Astrocyte of the cerebellum (primary cell): ENCODE measurements around the gene MT4.
A peak's percentile ranks its signal among the peaks of the same experiment; 100 is the strongest.

Source experiments
- DNase-seq: peaks from one replicate; pipeline ENCODE4 v3.0.0-alpha.2; 2011; ENCODE audit warnings: low read depth
- H3K4me3 ChIP-seq: 2 replicates; pipeline ENCODE4 v1.5.1; 2011; ENCODE audit warnings: mild to moderate bottlenecking, low read depth, low read length, moderate library complexity
- in situ Hi-C: cut with HindIII; loops from 2 replicates; pipeline ENCODE4 v1.10.0; 2017; ENCODE audit warnings: low sequenced_read_pairs
- TF ChIP-seq, protein P1 (sequence below): IDR thresholded peaks from 2 replicates; pipeline ENCODE4 v1.5.1; 2012; ENCODE audit warnings: low read length, low read depth, moderate library complexity, mild to moderate bottlenecking; ENCODE audit errors: missing control alignments

Gene MT4

GRCh38 chr16:56564793-56565477 lies at the start of gene MT4:
TSS of gene MT4 (plus strand) at chr16:56565073. CDS start at chr16:56565129, 56 bp downstream.
- TF ChIP-seq, protein P1, sequence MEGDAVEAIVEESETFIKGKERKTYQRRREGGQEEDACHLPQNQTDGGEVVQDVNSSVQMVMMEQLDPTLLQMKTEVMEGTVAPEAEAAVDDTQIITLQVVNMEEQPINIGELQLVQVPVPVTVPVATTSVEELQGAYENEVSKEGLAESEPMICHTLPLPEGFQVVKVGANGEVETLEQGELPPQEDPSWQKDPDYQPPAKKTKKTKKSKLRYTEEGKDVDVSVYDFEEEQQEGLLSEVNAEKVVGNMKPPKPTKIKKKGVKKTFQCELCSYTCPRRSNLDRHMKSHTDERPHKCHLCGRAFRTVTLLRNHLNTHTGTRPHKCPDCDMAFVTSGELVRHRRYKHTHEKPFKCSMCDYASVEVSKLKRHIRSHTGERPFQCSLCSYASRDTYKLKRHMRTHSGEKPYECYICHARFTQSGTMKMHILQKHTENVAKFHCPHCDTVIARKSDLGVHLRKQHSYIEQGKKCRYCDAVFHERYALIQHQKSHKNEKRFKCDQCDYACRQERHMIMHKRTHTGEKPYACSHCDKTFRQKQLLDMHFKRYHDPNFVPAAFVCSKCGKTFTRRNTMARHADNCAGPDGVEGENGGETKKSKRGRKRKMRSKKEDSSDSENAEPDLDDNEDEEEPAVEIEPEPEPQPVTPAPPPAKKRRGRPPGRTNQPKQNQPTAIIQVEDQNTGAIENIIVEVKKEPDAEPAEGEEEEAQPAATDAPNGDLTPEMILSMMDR, result no peak
- no peak for DNase-seq
- in situ Hi-C loops, result no loop called here
- no peak within 1 kb of the TSS for H3K4me3 ChIP-seq

GRCh38 chr16:56515665-56516064 lies 49.2 kb upstream of the MT4 start:
- no peak overlapping the region for H3K4me3 ChIP-seq
- in situ Hi-C loops, result no loop called here
- TF ChIP-seq, protein P1, result no peak
- no peak for DNase-seq

DNA sequence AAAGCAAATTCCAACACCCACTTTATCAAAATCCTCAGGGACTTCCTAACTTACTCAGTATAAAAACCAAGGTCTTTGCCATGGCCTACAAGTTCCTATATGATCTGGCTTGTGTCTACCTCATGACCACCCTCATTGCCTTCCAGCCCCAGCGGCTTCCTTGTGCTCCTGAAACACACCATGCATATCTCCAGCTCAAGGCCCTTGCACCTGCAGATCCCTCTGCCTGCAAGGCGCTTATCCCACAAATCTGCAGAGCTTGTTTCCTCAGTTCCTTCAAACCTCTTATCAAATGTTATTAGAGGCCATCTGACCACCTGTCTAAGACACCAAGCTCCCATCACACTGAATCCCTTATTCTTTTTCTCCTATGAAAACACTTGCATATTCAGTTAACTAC lies 47.7 kb upstream of the MT4 start:
- TF ChIP-seq, protein P1, result no peak

GRCh38 chr16:56518425-56518824 lies 46.4 kb upstream of the MT4 start:
- H3K4me3 ChIP-seq, result no peak overlapping the region
- in situ Hi-C loops, result no loop called here
- TF ChIP-seq, protein P1, result no peak
- DNase-seq, result no peak

More for the DNA sequence above, 47.7 kb upstream of the MT4 start:
- DNase-seq, result no peak
- no peak overlapping the region for H3K4me3 ChIP-seq
- in situ Hi-C loops, result no loop called here

GRCh38 chr16:56519459-56520250 lies 45.2 kb upstream of the MT4 start, which contains the start of gene BBS2:
TSS of gene BBS2 (minus strand) at chr16:56520024. CDS start at chr16:56519862, 162 bp downstream.
- in situ Hi-C loops, result no loop called here
- DNase-seq, result peak; percentile 65
- TF ChIP-seq, protein P1, result no peak
- H3K4me3 ChIP-seq, result peak within 1 kb of the TSS; percentile 91

DNA sequence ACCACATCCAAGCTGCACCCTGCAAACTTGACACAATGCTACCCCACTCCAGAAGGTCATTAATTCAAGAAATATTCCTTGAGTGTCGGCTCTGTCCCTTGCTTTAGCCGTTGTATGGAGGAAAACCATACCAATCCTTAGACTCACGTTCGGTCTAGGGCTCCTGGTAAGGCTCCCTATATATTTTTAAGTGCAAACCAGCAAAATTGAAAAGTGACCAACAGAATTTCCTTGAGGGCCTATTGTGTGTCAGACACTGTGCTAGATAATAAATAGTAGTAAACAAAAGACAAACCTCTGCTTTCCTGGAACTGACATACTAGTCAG lies 44.7 kb upstream of the MT4 start:
- TF ChIP-seq, protein P1, result no peak
- no peak for DNase-seq
- in situ Hi-C loops, result no loop called here
- peak overlapping the region; percentile 91 for H3K4me3 ChIP-seq
